ENCODE data around the gene PPP1R9B.

The PPP1R9B gene

GRCh38 chr17:50154604-50155003, 4.1 kb upstream of the PPP1R9B start:
- ATAC-seq (ENCODE audit: insufficient read depth, low read depth) (no peak), DNase-seq (no peak)
- Histone ChIP-seq H4K20me1 (ENCODE audit: insufficient read depth, low read length) (0 out of 2 replicates have a peak, but pooled peaks cover 2% of the 10 kb centered on the region), H3K4me2 (ENCODE audit: insufficient read depth, low read length) (no peak overlapping the region), H3K27ac (ENCODE audit: low read length) (no peak overlapping the region), H3K4me3 (ENCODE audit: low read depth in 1 of 2, low read length in 2 of 2) (no peak overlapping the region), H3K27me3 (ENCODE audit: insufficient read depth, low read length, poor library complexity) (no peaks in the 10 kb centered on the region), H3K36me3 (ENCODE audit: insufficient read depth, low read length) (no peaks in the 10 kb centered on the region; the same call in 1 of the 2 replicates), H3K9ac (ENCODE audit: low read depth, low read length) (no peak overlapping the region), H3K4me1 (ENCODE audit: insufficient read depth, low read length) (peaks cover 18% of the 10 kb centered on the region), H3K9me3 (ENCODE audit: insufficient read depth, low read length, severe bottlenecking) (no peaks in the 10 kb centered on the region), H2AFZ (ENCODE audit: low read depth, low read length) (no peak overlapping the region), H3K79me2 (ENCODE audit: insufficient read depth, low read length) (peaks cover 11% of the 10 kb centered on the region)
- TF ChIP-seq CTCF (IDR thresholded peaks at IDR 0.05; ENCODE audit: borderline replicate concordance, extremely low read depth, low read length, poor library complexity, severe bottlenecking) (no peak), EZH2 (IDR thresholded peaks at IDR 0.05; ENCODE audit: borderline replicate concordance, low read depth, low read length, severe bottlenecking) (no peak)

- Histone ChIP-seq H3K27ac (ENCODE audit: low read length) (no peak overlapping the region), H3K79me2 (ENCODE audit: insufficient read depth, low read length) (peaks cover 18% of the 10 kb centered on the region), H3K9ac (ENCODE audit: low read depth, low read length) (no peak overlapping the region), H3K36me3 (ENCODE audit: insufficient read depth, low read length) (peaks cover 2% of the 10 kb centered on the region; the same call in 1 of the 2 replicates), H4K20me1 (ENCODE audit: insufficient read depth, low read length) (peaks cover 6% of the 10 kb centered on the region; the same call in 1 of the 2 replicates), H3K27me3 (ENCODE audit: insufficient read depth, low read length, poor library complexity) (no peaks in the 10 kb centered on the region), H3K4me2 (ENCODE audit: insufficient read depth, low read length) (no peak overlapping the region), H3K4me3 (ENCODE audit: low read depth in 1 of 2, low read length in 2 of 2) (no peak overlapping the region), H3K4me1 (ENCODE audit: insufficient read depth, low read length) (peaks cover 25% of the 10 kb centered on the region), H3K9me3 (ENCODE audit: insufficient read depth, low read length, severe bottlenecking) (no peaks in the 10 kb centered on the region), H2AFZ (ENCODE audit: low read depth, low read length) (no peak overlapping the region)
- TF ChIP-seq EZH2 (IDR thresholded peaks at IDR 0.05; ENCODE audit: borderline replicate concordance, low read depth, low read length, severe bottlenecking) (no peak), CTCF (IDR thresholded peaks at IDR 0.05; ENCODE audit: borderline replicate concordance, extremely low read depth, low read length, poor library complexity, severe bottlenecking) (no peak)
- no peak for ATAC-seq (ENCODE audit: insufficient read depth, low read depth)
- no peak for DNase-seq
Observed at GRCh38 chr17:50153650-50154575, 3.4 kb upstream of the PPP1R9B start.

GRCh38 chr17:50152736-50153135, 2.3 kb upstream of the PPP1R9B start:
- peaks cover 2% of the 10 kb centered on the region; the same call in 1 of the 2 replicates for H3K36me3 ChIP-seq (ENCODE audit: insufficient read depth, low read length)
- ATAC-seq (ENCODE audit: insufficient read depth, low read depth) = no peak
- peaks cover 36% of the 10 kb centered on the region for H3K4me1 ChIP-seq (ENCODE audit: insufficient read depth, low read length)
- H3K79me2 ChIP-seq (ENCODE audit: insufficient read depth, low read length) = peaks cover 28% of the 10 kb centered on the region
- peak overlapping the region; percentile 51; the same call in 1 of the 2 replicates for H3K27ac ChIP-seq (ENCODE audit: low read length)
- TF ChIP-seq CTCF (IDR thresholded peaks at IDR 0.05; ENCODE audit: borderline replicate concordance, extremely low read depth, low read length, poor library complexity, severe bottlenecking) = no peak
- no peak for TF ChIP-seq EZH2 (IDR thresholded peaks at IDR 0.05; ENCODE audit: borderline replicate concordance, low read depth, low read length, severe bottlenecking)
- no peak overlapping the region for H3K9ac ChIP-seq (ENCODE audit: low read depth, low read length)
- H3K27me3 ChIP-seq (ENCODE audit: insufficient read depth, low read length, poor library complexity) = no peaks in the 10 kb centered on the region
- H3K9me3 ChIP-seq (ENCODE audit: insufficient read depth, low read length, severe bottlenecking) = no peaks in the 10 kb centered on the region
- H3K4me3 ChIP-seq (ENCODE audit: low read depth in 1 of 2, low read length in 2 of 2) = no peak overlapping the region
- H4K20me1 ChIP-seq (ENCODE audit: insufficient read depth, low read length) = peaks cover 17% of the 10 kb centered on the region
- no peak overlapping the region for H2AFZ ChIP-seq (ENCODE audit: low read depth, low read length)
- DNase-seq = no peak
- no peak overlapping the region; the same call in 1 of the 2 replicates for H3K4me2 ChIP-seq (ENCODE audit: insufficient read depth, low read length)
